Liver (tissue), 3 donors: ENCODE measurements around the gene LCN12.

ENCODE experiments used
- FOXA1 ChIP-seq: IDR thresholded peaks from 2 replicates; pipeline ENCODE4 v1.6.1; 2016; ENCODE audit warnings: antibody characterized with exemption
- RAD21 ChIP-seq, 2 donors: IDR thresholded peaks; 2 replicates each; pipeline ENCODE4 v1.6.1; 2016; ENCODE audit warnings: antibody characterized with exemption in 2 of 2, mild to moderate bottlenecking in 2 of 2
- TF ChIP-seq, protein P1 (sequence below): fragments of 150-350 bp; IDR thresholded peaks from 2 replicates; pipeline ENCODE4 v1.5.1; 2017; ENCODE audit warnings: improper control_type of control experiment, low read depth, low read length; ENCODE audit not compliant: missing input control
- TF ChIP-seq, protein P2 (sequence below): IDR thresholded peaks from 2 replicates; pipeline ENCODE4 v1.6.1; 2016; ENCODE audit warnings: antibody characterized with exemption
- TF ChIP-seq, protein P3 (sequence below): IDR thresholded peaks from 2 replicates; pipeline ENCODE4 v1.6.1; 2016; ENCODE audit warnings: antibody characterized with exemption
- donor health status: healthy.
- donor health status: healthy.

DNA sequence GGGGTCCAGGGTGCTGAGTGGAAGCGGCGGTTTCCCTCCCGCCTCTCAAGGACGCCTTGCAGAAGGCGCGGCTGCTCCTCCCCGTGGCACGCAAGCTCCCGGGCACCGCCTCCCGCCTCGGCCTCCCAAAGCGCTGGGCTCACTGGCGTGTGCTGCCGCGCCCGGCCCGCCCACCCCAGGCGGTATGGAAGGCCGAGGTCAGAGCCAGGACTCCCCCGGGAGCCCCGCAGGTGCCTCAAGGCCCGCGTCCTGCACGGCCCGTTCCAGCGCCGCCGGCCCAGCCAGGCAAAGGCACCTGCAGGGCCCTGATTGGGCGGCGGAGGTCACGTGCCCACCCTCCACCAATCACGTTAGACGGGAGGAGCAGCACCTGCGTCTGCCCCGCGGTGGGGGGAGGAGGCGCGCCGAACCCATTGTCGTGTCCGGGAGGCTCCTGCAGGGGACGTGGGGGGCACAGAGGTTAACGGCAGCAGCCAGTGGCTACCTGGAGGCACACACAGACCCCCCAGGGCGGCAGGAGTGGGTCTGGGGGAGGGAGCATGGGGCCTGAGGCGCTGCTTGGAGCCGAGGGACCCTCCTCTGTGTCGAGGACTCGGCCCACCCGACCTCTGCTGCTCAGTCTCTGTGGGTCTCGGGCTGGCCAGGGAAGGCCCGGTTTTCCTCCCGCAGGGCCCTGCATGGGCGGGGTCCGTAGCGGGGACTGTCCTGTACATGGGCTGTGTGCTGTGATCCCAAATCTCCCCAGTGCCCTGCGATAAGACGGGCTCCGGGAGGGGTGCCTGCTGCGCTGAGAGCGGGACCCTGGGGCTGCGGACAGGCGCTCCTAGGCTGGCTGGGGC is 2.0 kb upstream of the LCN12 start:
- TF ChIP-seq, protein P1, sequence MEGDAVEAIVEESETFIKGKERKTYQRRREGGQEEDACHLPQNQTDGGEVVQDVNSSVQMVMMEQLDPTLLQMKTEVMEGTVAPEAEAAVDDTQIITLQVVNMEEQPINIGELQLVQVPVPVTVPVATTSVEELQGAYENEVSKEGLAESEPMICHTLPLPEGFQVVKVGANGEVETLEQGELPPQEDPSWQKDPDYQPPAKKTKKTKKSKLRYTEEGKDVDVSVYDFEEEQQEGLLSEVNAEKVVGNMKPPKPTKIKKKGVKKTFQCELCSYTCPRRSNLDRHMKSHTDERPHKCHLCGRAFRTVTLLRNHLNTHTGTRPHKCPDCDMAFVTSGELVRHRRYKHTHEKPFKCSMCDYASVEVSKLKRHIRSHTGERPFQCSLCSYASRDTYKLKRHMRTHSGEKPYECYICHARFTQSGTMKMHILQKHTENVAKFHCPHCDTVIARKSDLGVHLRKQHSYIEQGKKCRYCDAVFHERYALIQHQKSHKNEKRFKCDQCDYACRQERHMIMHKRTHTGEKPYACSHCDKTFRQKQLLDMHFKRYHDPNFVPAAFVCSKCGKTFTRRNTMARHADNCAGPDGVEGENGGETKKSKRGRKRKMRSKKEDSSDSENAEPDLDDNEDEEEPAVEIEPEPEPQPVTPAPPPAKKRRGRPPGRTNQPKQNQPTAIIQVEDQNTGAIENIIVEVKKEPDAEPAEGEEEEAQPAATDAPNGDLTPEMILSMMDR, result peak; percentile 19
- TF ChIP-seq, protein P2, sequence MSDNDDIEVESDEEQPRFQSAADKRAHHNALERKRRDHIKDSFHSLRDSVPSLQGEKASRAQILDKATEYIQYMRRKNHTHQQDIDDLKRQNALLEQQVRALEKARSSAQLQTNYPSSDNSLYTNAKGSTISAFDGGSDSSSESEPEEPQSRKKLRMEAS, result no peak
- peak in 1 of 2 donors; percentile 35 for TF ChIP-seq RAD21 (IDR thresholded peaks at IDR 0.05)
- no peak for TF ChIP-seq FOXA1
- TF ChIP-seq, protein P3, sequence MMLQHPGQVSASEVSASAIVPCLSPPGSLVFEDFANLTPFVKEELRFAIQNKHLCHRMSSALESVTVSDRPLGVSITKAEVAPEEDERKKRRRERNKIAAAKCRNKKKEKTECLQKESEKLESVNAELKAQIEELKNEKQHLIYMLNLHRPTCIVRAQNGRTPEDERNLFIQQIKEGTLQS, result no peak
